Loucy (cell line): ENCODE results near the gene NRIP2.

Experiments
- CTCF ChIP-seq: fragments of 200-600 bp; sonication (generic); conservative IDR thresholded peaks from 2 replicates; pipeline ENCODE4 v1.5.1; 2014; ENCODE audit warnings: mild to moderate bottlenecking, antibody characterized with exemption, low read length
- EZH2phosphoT487 ChIP-seq: fragments of 200-600 bp; IDR thresholded peaks from 2 replicates; pipeline ENCODE4 v1.6.1; 2018; ENCODE audit warnings: antibody characterized with exemption, mild to moderate bottlenecking, moderate library complexity, borderline replicate concordance

DNA sequence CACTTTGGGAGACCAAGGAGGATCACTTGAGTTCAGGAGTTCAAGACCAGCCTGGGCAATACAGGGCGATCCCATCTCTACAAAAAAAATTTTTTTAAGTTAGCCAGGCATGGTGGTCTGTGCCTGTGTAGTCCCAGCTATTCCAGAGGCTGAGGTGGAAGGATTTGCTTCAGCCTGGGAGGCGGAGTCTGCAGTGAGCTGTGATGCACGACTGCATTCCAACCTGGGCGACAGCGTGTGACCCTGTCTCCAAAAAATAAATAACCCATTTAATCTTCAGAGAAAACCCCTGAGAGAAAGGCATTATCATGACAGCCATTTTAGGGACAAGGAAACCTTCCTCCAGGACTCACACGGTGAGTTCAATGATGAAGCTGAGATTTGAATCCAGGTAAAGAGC lies 43.7 kb downstream of the NRIP2 start:
- TF ChIP-seq CTCF: no peak
- no peak for TF ChIP-seq EZH2phosphoT487
